HepG2 (cell line): ENCODE results near the gene ANKLE1. TPM values are rescaled to one million over a fixed set of nuclear protein-coding genes. Genes with fewer than 3 reads are reported as not detected.

Experiments used
- AGO1 ChIP-seq: fragments of 200-400 bp; formaldehyde crosslinking; IDR thresholded peaks from 2 replicates; pipeline ENCODE4 v1.6.1; 2017; ENCODE audit warnings: mild to moderate bottlenecking, low read depth, low read length, moderate library complexity; ENCODE audit not compliant: poor library complexity, severe bottlenecking
- ATF3 ChIP-seq: sonication (generic); formaldehyde crosslinking; IDR thresholded peaks from 2 replicates; pipeline ENCODE4 v1.4.0; 2020; ENCODE audit warnings: missing genetic modification reagents
- ATF6 ChIP-seq: sonication (generic); formaldehyde crosslinking; conservative IDR thresholded peaks from 2 replicates; pipeline ENCODE4 v1.4.0; 2020; ENCODE audit warnings: missing genetic modification reagents
- CSRNP1 ChIP-seq: sonication (generic); formaldehyde crosslinking; IDR thresholded peaks from 2 replicates; pipeline ENCODE4 v1.8.1; 2023; ENCODE audit warnings: mild to moderate bottlenecking, missing genetic modification reagents
- FOSL1 ChIP-seq: sonication (generic); formaldehyde crosslinking; IDR thresholded peaks from 2 replicates; pipeline ENCODE4 v1.9.0; 2021; ENCODE audit warnings: missing genetic modification reagents, borderline replicate concordance
- FOXK1 ChIP-seq: sonication (generic); formaldehyde crosslinking; IDR thresholded peaks from 2 replicates; pipeline ENCODE4 v1.4.0; 2020; ENCODE audit warnings: low read depth, missing genetic modification reagents, borderline replicate concordance
- FOXO4 ChIP-seq: sonication (generic); formaldehyde crosslinking; conservative IDR thresholded peaks from 2 replicates; pipeline ENCODE4 v1.8.1; 2023; ENCODE audit warnings: missing genetic modification reagents
- HNRNPH1 ChIP-seq: fragments of 200-400 bp; formaldehyde crosslinking; optimal IDR thresholded peaks from 2 replicates; pipeline ENCODE3; 2017; ENCODE audit warnings: mild to moderate bottlenecking, low read depth, low read length
- IKZF1 ChIP-seq: fragments of 450-650 bp; IDR thresholded peaks from 2 replicates; pipeline ENCODE4 v1.7.1; 2016
- NFE2L2 ChIP-seq: fragments of 150-350 bp; IDR thresholded peaks from 2 replicates; pipeline ENCODE4 v1.6.1; 2014; ENCODE audit warnings: low read length
- PAWR ChIP-seq: sonication (generic); formaldehyde crosslinking; IDR thresholded peaks from 2 replicates; pipeline ENCODE4 v1.4.0; 2020; ENCODE audit warnings: missing genetic modification reagents, mild to moderate bottlenecking, borderline replicate concordance
- SETDB1 ChIP-seq: sonication (generic); formaldehyde crosslinking; IDR thresholded peaks from 2 replicates; pipeline ENCODE4 v1.5.1; 2020; ENCODE audit warnings: missing genetic modification reagents, mild to moderate bottlenecking, borderline replicate concordance
- SIN3A ChIP-seq: IDR thresholded peaks from 2 replicates; pipeline ENCODE4 v1.6.1; 2011; ENCODE audit warnings: low read depth, mild to moderate bottlenecking, control low read depth, low read length, borderline replicate concordance
- TRAFD1 ChIP-seq: sonication (generic); formaldehyde crosslinking; IDR thresholded peaks from 2 replicates; pipeline ENCODE4 v1.5.1; 2020; ENCODE audit warnings: missing genetic modification reagents, mild to moderate bottlenecking, borderline replicate concordance
- ZKSCAN1 ChIP-seq: fragments of 150-350 bp; IDR thresholded peaks from 2 replicates; pipeline ENCODE4 v1.6.1; 2014; ENCODE audit warnings: low read length
- ZNF253 ChIP-seq: sonication (generic); formaldehyde crosslinking; IDR thresholded peaks from 2 replicates; pipeline ENCODE4 v1.8.0; 2022; ENCODE audit warnings: mild to moderate bottlenecking, missing genetic modification reagents, borderline replicate concordance
- ZNF550 ChIP-seq: sonication (generic); formaldehyde crosslinking; IDR thresholded peaks from 2 replicates; pipeline ENCODE4 v1.4.0; 2020; ENCODE audit warnings: mild to moderate bottlenecking, missing genetic modification reagents, borderline replicate concordance
- ZNF567 ChIP-seq: sonication (generic); formaldehyde crosslinking; IDR thresholded peaks from 2 replicates; pipeline ENCODE4 v1.8.1; 2023; ENCODE audit warnings: mild to moderate bottlenecking, missing genetic modification reagents, borderline replicate concordance
- ZNF605 ChIP-seq: sonication (generic); formaldehyde crosslinking; IDR thresholded peaks from 2 replicates; pipeline ENCODE4 v1.8.0; 2022; ENCODE audit warnings: mild to moderate bottlenecking, missing genetic modification reagents
- ZNF766 ChIP-seq: sonication (generic); formaldehyde crosslinking; IDR thresholded peaks from 2 replicates; pipeline ENCODE4 v1.5.0; 2020; ENCODE audit warnings: missing genetic modification reagents, borderline replicate concordance
- polyA plus RNA-seq, 8 experiments: library from polyadenylated mRNA; depleted of rRNA in 3 of 8; stranded (reverse) in 7 of 8; unstranded in 1 of 8; fragments of >200 nt; fragmentation: Illumina TruSeq in 4 of 8; extraction: Trizol in 4 of 8; gene quantifications; 2 replicates each; pipeline versions ENCODE4 v1.2.1 to v1.2.3, GENCODE V29; 2011 to 2016; ENCODE audit warnings: low read depth in 4 of 8, missing spikeins in 1 of 8, mixed read lengths in 1 of 8; ENCODE audit not compliant: insufficient read depth in 1 of 8
- total RNA-seq, 5 experiments: library from RNA; depleted of rRNA; stranded (reverse); fragments of >200 nt; fragmentation: Illumina TruSeq; extraction: Trizol; gene quantifications; 2 replicates each; pipeline ENCODE4 v1.2.3, GENCODE V29; 2016; ENCODE audit warnings: low read depth in 1 of 5

The ANKLE1 gene
- total and polyA plus RNA-seq, 2 of the 13 experiments (the other 11 are each of a cell fraction or from before 2014, with no cell fraction given), result 0.69 to 1.5 TPM

GRCh38 chr19:17303167-17303939 is 21.7 kb downstream of the ANKLE1 start, which contains the start of gene ABHD8 (continued):
- TF ChIP-seq CSRNP1 (no peak), IKZF1 (no peak), NFE2L2 (no peak), PAWR (CRISPR knock-in tag) (no peak), FOSL1 (CRISPR knock-in tag) (no peak), ZNF567 (no peak), ZKSCAN1 (no peak), FOXK1 (CRISPR knock-in tag) (peak; percentile 55; the same call in 1 of the 2 replicates), ZNF550 (no peak), ATF3 (no peak), ZNF605 (CRISPR knock-in tag) (no peak), ZNF766 (CRISPR knock-in tag) (no peak), ZNF253 (CRISPR knock-in tag) (no peak), AGO1 (no peak), SETDB1 (CRISPR knock-in tag) (no peak), HNRNPH1 (no peak), TRAFD1 (no peak), ATF6 (CRISPR knock-in tag) (no peak), FOXO4 (CRISPR knock-in tag) (no peak), SIN3A (no peak; the same call in 1 of the 2 replicates)
